ENCODE measurements around the gene SLC23A2. TPM values are rescaled to one million over a fixed set of nuclear protein-coding genes. Genes with fewer than 3 reads are reported as not detected.

SLC23A2 gene
- total and polyA plus RNA-seq, 8 donors: 2.6 to 58.3 (median 6.4) TPM

DNA sequence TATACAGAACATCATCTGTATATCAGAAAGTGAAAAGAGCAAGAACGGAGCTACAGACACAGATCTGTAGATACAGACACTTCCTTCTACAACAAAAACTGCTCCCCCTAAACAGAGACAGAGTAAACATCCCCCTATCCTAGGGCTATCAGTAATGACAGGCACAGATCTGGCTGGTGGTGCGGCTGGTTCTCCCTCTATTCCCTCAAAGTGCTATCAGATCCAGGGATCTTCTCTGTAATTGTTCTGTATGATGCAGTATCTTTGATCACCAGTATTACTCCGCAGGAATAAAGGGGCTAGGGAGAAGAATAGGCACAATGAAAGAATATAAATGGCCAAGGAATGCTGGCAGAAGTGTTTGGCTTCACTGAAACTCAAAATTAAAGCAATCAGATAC is 80.7 kb downstream of the SLC23A2 start:
- no peak overlapping the region for H3K27ac ChIP-seq
- H3K4me3 ChIP-seq: no peak overlapping the region
- TF ChIP-seq POLR2AphosphoS5 (IDR thresholded peaks at IDR 0.05): no peak
- TF ChIP-seq POLR2A (IDR thresholded peaks at IDR 0.05): no peak
- TF ChIP-seq, protein P1, sequence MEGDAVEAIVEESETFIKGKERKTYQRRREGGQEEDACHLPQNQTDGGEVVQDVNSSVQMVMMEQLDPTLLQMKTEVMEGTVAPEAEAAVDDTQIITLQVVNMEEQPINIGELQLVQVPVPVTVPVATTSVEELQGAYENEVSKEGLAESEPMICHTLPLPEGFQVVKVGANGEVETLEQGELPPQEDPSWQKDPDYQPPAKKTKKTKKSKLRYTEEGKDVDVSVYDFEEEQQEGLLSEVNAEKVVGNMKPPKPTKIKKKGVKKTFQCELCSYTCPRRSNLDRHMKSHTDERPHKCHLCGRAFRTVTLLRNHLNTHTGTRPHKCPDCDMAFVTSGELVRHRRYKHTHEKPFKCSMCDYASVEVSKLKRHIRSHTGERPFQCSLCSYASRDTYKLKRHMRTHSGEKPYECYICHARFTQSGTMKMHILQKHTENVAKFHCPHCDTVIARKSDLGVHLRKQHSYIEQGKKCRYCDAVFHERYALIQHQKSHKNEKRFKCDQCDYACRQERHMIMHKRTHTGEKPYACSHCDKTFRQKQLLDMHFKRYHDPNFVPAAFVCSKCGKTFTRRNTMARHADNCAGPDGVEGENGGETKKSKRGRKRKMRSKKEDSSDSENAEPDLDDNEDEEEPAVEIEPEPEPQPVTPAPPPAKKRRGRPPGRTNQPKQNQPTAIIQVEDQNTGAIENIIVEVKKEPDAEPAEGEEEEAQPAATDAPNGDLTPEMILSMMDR (IDR thresholded peaks at IDR 0.05): no peak
- TF ChIP-seq EP300 (IDR thresholded peaks at IDR 0.05): no peak
- peaks cover 12 to 32% (median 18%) of the 10 kb centered on the region in 4 donors for H3K4me1 ChIP-seq
- no peaks in the 10 kb centered on the region for H3K9me3 ChIP-seq
- 63 to 79% (median 77%) methylated on average over 3 of the region's 3 CpGs for WGBS, 5 donors
- no peaks in the 10 kb centered on the region for H3K36me3 ChIP-seq
- intact Hi-C loops (cut with DNase I; ENCODE audit: low total_unique reads): no loop called here
- no peaks in the 10 kb centered on the region for H3K27me3 ChIP-seq
- no peak for DNase-seq

DNA sequence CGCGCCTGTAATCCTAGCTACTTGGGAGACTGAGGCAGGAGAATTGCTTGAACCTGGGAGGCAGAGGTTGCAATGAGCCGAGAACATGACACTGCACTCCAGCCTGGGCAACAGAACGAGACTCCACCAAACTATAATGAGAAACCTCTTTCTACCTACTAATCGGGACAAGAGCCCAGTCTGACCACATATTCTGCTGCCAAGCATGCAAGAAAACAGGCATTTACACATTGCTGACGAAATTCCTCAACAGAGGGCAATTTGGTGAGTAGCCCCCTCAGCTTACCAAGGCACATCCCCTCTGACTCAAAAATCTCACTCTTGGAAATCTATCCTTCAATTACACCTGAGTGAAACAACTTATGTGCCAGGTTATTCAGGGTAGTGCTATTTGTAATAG is 81.2 kb downstream of the SLC23A2 start:
- DNase-seq: no peak
- Histone ChIP-seq H3K27ac (no peak overlapping the region), H3K27me3 (no peaks in the 10 kb centered on the region), H3K9me3 (no peaks in the 10 kb centered on the region), H3K4me1 (peaks cover 8 to 28% (median 15%) of the 10 kb centered on the region in 4 donors), H3K36me3 (no peaks in the 10 kb centered on the region), H3K4me3 (no peak overlapping the region)
- intact Hi-C loops (cut with DNase I; ENCODE audit: low total_unique reads): no loop called here
- WGBS, 5 donors: 92 to 98% (median 95%) methylated on average over 6 of the region's 6 CpGs
- TF ChIP-seq, protein P1 (IDR thresholded peaks at IDR 0.05): no peak
- TF ChIP-seq POLR2A (IDR thresholded peaks at IDR 0.05): no peak
- TF ChIP-seq POLR2AphosphoS5 (IDR thresholded peaks at IDR 0.05): no peak
- no peak for TF ChIP-seq EP300 (IDR thresholded peaks at IDR 0.05)

DNA sequence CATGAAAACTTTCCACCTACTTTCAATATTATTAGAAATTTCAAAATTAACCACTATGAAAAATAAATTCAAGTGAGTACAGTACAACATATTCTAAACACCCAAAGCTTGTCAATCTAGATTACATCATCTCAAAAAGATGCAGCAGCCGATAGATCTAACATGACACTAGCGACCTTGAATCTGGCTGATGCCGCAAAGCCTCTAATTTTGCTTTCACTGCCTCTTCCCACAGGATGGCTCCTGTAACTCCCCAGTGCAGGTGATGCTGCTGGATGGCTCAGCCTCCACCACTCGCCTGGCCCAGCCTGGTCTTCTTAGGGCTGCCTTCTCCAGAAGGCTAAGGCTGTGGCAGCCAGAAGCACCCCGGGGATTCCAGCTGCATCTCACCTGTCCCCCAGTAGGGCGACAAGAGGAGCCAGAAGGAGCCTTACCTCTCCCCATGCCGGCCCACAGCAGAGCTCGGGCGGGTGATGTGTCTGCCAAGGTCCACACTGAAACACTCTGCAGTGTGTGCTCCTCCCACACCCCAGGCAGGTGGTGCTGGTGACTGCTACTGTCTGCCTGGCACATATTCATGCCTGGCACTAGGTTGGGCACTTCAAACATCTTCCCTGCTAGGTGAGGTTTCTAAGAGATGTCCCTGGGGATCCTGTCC is 82.1 kb downstream of the SLC23A2 start:
- H3K27ac ChIP-seq: no peak overlapping the region
- no peak overlapping the region for H3K4me3 ChIP-seq
- no peaks in the 10 kb centered on the region for H3K36me3 ChIP-seq
- no peak for TF ChIP-seq EP300 (IDR thresholded peaks at IDR 0.05)
- DNase-seq: no peak
- peaks cover 8 to 28% (median 15%) of the 10 kb centered on the region in 4 donors for H3K4me1 ChIP-seq
- H3K9me3 ChIP-seq: no peaks in the 10 kb centered on the region
- H3K27me3 ChIP-seq: no peaks in the 10 kb centered on the region
- intact Hi-C loops (cut with DNase I; ENCODE audit: low total_unique reads): no loop called here
- 59 to 90% (median 64%) methylated on average over 9 of the region's 9 CpGs for WGBS, 5 donors

DNA sequence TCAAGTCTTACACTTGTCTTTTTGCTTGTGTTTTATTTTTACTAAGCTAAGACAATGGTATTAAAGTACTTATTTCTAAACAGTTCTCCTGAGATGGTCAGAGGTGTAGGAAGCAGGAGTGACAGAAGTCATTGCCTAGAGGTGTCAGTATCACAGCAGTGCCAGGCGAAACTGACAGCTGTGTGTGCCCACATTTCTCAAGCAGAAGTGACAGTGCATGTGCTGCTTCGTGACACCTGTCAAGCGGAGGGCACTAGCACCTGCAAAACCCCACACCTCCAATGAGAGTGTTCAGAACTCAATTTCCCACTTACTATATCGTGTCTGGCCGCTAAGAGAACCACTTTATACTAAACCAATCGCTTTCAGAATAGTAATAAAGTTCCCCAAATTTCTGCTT is 82.8 kb downstream of the SLC23A2 start:
- Histone ChIP-seq H3K27me3 (no peaks in the 10 kb centered on the region), H3K4me3 (no peak overlapping the region), H3K27ac (no peak overlapping the region), H3K4me1 (peaks cover 8 to 28% (median 15%) of the 10 kb centered on the region in 4 donors), H3K36me3 (no peaks in the 10 kb centered on the region), H3K9me3 (no peaks in the 10 kb centered on the region)
- intact Hi-C loops (cut with DNase I; ENCODE audit: low total_unique reads): no loop called here
- TF ChIP-seq POLR2AphosphoS5 (IDR thresholded peaks at IDR 0.05) (no peak), EP300 (IDR thresholded peaks at IDR 0.05) (no peak), POLR2A (IDR thresholded peaks at IDR 0.05) (no peak)
- TF ChIP-seq, protein P1 (IDR thresholded peaks at IDR 0.05): no peak
- no peak for DNase-seq
- WGBS, 5 donors: 85 to 95% (median 93%) methylated on average over 6 of the region's 6 CpGs

All from stomach (tissue), 9 donors.